NCI-H69 (cell line): ENCODE measurements around the gene STARD10.
"Not testable (repeated sequence)": the region's sequence is repeated elsewhere in the genome, so short reads cannot be mapped to it uniquely, and the experiment has no call there.

Experiments
- DNase-seq: peaks from one replicate; lab custom pipeline; 2025; lab: John Stamatoyannopoulos, UW

STARD10 gene

DNA sequence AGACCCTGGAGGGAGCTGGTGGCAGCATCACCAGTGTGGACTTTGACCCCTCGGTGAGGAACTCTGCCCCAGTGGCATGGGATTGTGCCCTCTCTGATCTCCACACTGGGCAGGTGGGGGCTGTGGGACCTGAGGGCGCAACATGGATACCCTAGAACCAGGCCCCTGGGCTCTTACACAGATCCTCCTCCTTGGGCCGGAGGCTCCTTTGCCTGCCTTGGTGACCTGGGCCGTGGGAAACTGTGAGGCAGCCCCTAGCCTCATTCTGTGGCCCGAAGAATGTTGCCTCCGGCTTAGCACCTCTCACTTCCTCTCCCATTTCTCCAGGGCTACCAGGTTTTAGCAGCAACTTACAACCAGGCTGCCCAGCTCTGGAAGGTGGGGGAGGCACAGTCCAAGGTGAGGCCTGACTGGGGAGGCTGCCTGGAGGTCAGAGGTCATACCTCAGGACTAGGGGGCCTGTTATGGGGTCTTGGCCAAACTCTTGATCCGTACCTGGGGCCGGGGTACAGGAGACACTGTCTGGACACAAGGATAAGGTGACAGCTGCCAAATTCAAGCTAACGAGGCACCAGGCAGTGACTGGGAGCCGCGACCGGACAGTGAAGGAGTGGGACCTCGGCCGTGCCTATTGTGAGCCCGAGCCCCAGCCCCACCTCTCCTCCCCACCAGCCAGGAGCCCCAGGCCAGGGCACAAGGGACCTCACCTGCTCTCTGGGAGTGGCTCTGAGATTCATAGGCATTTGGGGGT lies 32.5 kb upstream of the STARD10 start:
- no peak for DNase-seq

DNA sequence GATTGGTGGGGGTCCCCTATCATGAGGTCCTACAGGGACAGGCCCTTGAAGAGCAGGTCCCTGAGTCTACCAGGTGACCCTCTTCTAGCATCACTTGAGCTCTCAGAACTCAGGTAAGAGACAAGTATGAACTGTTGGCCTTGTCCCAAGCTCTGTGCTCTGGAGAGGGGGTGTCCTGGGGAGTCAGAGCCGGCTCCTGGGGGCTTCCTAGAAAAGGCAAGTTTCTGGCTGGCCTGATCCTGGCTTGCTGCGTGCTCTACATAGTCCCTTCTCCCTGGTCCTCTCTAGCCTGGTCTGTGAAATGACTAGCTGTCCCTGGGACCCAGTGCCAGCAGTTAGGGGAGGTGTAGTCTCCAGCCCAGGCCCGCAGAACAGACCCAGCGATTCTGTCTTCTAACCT lies 31.8 kb upstream of the STARD10 start:
- no peak for DNase-seq

DNA sequence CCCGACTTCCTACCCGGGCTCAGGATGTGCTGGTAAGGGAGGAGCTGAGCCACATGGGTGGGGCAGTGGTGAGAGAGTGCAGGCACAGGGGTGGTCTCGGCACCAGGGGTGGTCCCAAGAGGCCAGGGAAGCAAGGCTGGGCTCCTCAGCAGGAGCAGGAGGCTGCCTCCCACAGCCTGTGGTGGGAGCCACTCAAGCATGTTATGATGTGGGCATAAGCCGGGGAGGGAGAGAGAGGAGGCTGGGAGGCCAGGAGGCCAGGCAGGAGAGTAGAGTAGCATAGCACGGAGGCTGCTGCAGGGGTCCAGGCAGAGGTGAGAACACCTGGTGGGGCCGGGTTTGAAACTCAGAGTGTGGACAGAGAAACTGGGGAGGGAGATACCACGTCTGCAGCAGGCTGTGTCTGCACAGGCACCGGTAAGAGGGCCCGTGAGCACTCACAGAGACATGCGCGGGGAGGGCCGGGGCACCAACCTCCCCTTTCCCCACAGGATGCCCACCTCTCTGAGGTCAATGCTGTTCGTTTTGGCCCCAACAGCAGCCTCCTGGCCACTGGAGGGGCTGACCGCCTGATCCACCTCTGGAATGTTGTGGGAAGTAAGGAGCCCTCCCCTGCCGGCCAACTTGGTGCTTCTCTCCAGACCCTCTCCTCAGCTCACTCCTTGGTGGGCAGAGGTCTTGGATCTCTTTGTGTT lies 31.1 kb upstream of the STARD10 start:
- DNase-seq, result no peak

DNA sequence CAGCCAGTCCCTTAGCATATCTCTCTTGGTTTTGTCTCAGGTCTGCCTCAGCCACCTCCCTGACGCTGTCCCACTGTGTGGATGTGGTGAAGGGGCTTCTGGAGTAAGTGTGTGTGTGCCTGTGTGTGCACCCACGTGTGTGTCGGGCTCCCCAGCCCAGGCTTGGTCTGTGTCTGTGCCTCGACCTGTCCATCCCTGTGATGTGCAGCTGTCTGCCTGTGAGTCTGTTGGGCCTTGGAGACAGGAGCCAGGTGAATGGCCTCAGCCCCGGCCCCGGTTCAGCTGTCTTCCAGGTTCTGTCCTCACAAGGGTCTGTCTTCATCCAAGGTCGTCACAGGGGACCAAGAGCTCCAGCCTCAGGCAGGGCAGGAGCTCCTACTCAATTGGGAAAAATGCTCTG lies 30.2 kb upstream of the STARD10 start:
- DNase-seq, result no peak

DNA sequence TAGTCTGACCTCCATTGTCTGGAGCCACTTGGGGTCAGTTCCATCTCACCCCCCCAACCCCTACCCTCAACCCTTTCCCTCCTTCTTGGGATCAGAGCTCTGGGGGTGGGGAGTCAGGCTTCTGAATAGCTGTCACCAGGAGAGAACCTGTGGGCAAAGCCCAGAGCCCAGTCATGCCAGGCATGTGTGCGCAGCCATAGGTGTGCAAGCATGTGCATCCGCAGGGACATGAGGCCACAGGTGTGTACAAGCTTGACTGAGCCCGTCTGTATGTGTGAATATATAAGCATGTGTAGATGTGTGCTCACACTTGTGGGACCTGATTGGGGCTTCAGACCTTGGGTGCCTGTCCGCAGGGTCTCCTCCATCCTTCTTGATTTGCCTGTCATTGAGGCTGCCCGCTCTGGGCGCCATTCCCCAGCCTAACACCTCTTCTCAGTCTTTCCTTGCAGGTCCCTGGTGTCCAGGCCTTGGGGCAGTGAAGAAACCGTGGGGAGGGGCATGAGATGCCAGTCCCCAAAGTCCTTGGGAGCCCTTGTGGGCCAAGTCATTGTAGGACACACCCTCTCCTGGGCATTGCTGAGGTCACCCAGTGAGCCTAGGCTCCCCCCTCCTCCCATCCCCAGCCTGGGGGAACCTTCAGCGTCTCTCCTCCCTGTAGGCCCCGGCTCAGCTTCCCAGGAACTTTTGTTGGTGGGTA lies 29.4 kb upstream of the STARD10 start:
- DNase-seq, result no peak

DNA sequence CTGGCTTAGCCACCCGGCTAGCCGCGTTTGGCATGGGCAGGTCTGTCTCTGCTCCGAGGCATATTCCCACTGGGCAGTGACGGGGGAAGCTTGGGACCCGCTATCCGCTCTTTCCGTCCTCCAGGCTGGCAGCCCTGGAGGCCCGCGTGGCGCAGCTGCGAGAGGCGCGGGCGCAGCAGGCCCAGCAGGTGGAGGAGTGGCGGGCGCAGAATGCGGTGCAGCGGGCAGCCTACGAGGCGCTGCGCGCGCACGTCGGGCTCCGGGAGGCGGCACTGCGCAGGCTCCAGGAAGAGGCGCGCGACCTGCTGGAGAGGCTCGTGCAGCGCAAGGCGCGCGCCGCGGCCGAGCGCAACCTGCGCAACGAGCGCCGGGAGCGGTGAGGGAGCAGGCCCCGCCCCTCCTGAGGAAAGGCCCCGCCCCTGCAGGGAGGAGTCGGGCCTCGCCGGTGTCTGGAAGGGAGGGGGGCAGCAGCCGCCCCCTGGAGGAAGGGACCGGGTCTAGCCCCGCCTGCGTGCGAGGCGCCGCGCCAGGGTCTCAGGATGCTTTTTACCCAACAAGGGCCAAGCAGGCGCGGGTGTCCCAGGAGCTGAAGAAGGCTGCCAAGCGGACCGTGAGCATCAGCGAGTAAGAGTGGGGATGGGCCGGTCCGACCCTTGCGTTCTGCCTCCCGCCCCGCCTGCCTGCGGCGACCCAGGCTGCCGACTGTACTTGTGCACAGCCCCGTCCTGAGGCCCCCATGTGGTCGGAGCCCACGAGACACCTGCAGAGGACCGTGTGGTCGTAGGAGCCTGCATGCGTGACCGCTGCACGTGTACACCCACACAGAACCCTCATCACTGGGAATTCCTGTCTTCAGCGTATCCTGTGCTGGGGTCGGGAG lies 28.3 kb upstream of the STARD10 start:
- peak; percentile 99 for DNase-seq

DNA sequence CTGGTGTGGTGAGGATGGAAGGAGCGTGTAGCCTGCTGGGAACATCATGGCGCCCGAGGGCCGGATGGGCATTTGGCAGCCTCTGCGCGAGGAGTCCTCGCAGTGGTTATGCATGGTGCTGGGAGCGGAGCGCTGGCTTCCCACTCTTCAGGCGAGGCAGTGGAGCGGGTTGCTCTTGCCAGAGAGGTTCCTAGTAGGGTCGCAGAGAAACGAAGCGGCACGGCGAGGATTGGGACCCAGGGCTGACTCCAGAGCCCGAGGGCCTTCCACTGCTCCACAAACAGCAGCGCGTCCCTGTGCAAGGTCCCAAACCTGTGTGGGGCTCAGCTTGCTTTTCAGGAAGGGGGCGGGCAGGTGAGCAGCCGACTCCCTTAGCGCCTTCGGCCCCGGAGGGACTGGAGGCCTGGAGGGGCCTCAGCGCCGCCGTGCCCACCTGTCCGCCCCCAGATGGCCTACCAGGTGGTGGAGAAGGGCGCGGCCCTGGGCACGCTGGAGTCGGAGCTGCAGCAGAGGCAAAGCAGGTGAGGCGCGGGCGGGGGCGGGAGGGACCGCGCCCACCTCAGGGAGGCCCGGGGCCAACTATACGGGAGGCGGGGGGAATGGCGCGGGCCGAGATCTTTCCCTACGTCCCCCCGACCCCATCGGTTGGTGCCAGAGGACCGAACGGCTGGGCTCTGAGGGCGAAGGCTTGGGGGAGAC lies 27.5 kb upstream of the STARD10 start:
- DNase-seq, result peak; percentile 89

DNA sequence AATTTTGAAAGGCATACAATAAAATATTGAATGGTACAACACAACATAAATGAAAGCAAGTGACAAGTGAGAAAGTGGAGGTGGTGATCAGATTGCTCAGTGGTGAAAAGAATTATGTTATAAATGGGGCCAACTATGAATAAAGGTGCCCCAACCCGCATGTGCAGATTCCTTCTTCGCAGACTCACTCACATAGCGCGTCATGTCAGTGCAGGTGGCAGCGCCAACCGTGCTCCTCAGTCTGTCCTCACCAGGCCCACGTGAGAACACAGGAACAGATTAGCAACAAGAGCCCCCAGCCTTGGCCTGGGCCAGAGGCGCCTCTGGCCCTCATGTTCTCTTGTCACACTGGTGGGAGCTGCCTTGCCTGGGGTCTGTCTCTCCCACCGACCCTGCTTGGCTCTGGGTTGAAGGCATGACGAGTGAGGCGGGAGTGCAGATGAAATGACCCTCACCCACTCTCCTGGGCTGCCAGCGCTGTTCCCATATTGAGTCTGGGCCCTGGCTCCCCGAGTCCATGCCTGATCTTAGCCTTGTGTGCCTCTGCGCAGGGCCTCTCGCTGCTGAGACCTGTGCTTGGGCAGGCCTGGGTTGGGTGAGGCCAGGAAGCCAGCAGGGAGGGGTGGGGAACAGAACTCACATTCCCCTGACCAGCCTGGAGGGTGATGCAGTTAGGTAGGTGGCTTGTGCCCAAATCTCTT lies 26.7 kb upstream of the STARD10 start:
- no peak for DNase-seq

DNA sequence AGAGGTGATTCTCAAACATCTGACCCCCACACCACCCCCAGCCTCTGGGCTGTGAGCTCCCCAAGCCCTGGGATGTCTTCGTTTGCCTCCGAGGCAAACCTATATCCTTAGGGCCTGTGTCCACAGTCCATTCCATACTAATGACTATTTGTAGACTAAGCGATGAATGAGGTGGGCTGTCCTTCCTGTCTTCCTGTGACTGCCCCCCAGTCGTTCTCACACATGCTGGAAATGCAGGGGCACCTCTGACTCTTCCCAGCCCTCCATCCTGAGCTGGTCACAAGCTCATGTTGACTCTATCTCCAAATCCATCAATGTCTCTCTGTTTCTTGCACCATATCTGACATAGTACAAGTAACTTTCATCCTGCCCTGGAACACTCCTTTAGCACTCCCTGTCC lies 25.1 kb upstream of the STARD10 start:
- DNase-seq, result no peak

DNA sequence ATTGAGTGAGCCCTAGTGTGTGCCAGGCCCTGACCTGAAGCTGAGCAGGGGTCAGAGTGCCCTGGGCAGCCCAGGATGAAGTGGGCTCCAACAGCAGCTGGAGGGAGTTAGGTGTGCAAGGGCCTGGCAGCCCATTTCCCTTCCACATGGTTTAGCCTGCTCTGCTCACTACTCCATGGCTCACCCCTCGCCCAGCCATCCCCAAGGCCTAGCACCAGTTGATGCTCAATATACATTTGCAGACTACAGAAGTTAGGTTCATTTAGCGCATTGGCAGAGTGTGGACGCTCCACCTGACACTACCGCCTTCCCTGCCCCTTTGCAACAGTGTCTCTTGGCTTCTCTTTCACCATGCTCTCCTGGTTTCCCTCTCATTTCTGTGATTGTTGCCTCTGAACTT lies 24.1 kb upstream of the STARD10 start:
- no peak for DNase-seq

DNA sequence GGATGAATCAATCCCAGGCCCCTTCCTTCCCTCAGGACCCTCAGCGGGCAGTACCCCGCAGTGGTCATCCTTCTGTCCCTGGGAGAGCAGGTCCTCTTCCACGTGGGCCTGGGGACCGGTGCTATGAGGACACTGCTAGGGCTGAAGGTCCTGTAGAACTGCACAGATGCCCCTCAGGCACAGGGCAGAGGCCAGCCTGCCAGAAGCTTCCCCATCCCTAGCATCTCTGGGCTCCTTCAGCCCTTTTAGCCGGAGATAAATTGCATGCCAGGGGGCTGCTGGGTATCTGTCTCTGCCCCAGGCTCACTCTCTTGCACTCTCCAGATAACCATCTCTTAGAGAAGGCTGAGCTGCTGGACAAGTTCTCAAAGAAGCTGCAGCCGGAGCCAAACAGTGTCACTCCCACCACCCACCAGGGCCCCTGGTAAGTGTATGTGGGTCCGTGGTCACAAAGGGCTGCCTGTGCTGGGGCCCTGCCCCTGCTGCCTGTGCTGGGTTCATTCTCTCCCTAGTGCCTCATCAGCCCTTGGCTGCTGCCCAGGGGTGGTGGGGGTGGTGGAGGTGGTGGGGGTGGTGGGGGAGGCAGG lies 22.6 kb upstream of the STARD10 start:
- no peak for DNase-seq

DNA sequence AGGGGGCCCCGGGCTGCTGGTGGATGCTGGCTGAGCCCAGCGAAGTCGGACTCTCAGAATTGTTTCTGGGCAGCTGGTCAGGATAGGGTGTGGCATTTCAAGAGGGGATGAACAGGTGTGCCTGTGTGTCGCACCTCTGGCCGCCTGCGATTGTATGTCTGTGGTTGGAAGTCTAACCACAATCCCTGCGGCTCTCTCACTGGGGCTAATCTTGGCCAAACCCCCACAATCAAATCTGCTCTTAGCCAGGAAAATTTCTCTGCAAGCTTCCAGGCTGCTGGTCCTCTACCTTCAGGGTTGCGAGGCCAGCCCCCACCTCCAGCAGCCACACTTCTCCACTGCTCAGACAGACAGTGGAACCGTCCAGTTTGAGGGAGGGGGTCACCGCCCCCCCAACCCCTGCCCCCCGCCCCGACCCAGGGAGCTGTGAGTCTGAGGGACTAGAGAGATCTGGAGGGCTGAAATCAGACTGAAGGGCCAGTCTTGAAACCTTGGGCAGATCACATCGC lies 21.3 kb upstream of the STARD10 start:
- DNase-seq, result peak; percentile 82

DNA sequence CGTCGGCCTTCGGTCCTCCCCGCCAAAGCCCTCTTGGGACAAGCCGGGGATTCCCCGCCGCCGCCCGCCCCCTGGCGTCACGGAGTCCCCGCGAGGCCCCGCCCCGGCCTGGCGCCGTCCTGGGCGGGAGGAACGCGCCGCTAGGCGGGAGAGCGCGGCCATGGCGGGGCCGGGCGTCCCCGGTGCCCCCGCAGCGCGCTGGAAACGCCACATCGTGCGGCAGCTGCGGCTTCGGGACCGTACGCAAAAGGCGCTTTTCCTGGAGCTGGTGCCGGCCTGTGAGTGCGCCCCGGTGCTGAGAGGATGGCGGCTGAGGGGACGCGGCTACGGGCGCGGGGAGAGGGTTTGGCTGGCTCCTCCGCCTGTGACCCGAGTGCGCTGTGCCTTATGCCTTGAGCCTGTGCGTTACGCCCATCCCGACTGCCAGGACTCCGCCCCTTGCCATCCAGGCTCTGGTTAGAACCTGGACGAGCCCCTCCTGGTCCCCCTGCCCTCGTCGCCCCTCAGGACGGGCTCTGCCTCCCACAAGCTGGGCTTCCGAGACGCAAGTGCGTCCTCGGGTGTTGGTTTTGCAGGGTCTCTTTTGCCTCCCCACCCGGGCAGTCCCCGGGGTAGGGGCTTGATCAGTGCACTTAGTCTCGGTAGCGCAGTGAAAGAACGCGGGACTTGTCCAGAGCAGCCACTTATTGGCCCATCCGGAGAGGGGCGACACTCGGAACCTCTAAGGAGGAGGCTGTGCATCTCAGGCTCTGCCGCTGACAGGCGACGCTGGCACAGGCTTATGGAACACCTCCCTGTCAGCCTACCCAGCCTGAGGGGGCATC lies 20.7 kb upstream of the STARD10 start, which contains the start of gene ATG16L2:
ATG16L2 (plus strand) TSS at position 126 of the 824 bp plus-strand sequence; CDS start at position 161, 35 bp downstream.
- DNase-seq, result peak; percentile 95

DNA sequence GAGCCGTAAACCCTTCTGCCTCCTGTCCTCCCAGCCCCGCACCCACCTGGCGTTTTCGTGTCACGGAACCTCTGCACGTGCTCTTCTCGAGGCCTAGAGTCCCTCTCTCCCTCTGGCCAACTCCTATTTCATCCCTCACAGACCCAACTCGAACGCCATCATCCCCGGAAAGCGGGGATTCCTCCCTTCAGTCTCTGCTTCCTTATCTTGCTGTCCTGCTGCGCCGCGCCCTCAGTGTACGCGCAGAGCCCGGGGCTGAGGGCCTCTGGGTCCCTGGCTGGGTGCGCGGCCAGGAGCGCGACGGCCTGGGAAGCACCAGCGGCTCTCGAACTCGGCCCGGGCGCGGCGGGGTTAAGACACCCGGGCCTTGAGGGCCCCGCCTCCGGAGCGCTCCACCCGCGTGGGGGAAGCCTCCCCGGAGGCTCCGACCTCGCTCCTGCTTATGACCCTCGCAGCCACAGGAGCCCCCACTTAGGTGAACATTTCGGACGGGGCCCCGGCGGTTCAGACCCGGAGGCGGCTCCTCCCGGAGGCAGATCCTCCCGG lies 20.0 kb upstream of the STARD10 start:
- DNase-seq, result peak; percentile 94

DNA sequence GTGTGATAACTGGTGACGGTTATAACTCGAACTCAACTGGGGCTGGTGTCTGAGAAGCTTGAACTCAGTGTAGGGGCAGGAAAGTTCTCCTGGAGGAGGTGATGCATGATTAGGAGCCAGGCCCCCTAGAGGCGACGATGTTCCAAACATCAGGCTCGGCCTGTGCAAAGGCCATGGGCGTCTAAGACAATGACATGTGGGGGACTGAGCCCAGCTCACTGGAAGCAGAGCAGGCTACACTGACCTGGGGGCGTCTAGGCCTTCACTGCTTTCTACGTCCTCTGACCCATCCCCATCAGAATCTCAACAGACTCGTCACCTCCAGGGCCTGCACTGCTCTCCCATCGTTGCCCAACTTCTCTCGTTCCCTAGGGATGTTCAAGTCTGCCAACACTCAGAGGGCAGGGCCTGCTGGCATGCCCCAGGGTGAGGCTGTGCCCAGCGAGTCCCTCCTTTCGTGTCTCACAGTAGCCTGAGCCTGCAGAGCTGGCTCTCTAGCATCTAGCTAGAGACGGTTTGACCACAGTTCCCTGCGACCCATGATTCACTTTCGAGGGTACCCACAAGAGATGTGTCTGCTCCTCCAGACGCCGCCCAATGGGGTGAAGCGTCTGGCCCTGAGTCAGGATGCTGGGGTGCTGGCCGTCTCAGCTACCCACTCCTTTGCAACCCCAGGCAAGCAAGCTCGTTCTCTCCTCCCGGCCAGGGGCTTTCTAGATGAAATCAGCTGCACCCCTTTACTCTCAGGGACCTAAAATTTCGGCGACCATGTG lies 19.3 kb upstream of the STARD10 start:
- peak; percentile 85 for DNase-seq

DNA sequence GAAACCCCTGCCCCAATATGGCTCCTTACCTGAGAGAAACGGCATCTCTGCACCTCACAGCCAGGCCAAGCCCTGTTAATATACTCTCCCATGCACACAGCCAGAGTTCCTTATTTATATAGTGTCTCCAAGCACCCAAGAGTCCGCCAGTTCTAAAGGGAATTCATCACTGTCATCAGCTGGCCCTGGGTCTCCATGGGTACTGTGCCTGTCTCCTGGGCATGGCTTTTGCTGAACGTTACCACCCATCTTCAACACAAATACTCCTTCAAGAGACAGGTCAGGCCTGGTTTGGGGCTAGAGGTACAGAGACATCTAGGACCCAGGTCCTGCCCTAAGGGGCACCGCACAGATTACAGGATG lies 18.7 kb upstream of the STARD10 start:
- DNase-seq, result peak; percentile 87

DNA sequence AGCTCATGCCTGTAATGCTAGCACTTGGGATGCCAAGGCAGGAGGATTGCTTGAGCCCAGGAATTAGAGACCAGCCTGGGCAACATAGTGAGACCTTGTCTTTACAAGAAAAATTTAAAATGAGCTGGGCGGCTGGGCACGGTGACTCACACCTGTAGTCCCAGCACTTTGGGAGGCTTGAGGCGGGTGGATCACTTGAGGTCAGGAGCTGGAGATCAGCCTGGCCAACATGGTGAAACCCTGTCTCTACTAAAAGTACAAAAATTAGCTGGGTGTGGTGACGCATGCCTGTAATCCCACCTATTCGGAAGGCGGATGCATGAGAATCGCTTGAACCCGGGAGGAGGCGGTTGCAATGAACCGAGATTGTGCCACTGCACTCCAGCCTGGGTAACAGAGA lies 17.8 kb upstream of the STARD10 start:
- not testable (repeated sequence) for DNase-seq

DNA sequence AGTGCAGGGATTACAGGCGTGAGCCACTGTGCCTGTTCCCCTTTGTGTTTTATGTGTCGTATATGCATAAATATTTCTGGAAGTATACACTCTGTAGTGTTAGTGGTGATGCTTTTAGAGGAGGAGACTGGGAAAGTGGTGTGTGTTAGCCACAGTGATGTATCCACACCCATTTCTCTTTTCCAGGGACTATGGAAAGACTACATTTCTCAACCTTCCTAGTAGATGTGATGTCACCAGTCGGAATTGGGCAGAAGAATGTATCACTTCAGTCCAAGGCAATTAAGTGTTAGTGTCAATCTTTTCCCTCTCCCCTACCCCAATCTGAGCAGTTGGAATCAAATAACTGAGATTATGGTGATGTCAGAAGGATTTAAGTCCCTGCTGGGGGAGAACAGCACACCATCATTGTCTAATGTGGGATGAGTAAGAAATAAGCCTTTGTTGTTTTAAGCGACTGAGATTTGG lies 14.5 kb upstream of the STARD10 start:
- no peak for DNase-seq
